ENCODE measurements around the gene RHBDD2.

DNA sequence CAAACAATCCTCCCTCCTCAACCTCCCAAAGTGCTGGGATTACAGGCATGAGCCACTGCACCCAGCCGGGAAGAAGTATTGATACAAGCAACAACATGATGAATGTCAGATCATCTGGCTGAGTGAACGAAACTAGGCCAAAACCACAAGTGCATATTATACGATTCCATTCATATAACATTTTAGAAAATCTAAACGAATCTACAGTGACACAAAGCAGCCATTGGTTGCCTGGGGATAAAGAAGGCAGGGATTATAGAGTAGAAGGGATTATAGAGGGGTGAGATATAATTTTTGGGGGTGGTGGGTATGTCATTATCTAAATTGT is 11.5 kb upstream of the RHBDD2 start:
- TF ChIP-seq, protein P1, sequence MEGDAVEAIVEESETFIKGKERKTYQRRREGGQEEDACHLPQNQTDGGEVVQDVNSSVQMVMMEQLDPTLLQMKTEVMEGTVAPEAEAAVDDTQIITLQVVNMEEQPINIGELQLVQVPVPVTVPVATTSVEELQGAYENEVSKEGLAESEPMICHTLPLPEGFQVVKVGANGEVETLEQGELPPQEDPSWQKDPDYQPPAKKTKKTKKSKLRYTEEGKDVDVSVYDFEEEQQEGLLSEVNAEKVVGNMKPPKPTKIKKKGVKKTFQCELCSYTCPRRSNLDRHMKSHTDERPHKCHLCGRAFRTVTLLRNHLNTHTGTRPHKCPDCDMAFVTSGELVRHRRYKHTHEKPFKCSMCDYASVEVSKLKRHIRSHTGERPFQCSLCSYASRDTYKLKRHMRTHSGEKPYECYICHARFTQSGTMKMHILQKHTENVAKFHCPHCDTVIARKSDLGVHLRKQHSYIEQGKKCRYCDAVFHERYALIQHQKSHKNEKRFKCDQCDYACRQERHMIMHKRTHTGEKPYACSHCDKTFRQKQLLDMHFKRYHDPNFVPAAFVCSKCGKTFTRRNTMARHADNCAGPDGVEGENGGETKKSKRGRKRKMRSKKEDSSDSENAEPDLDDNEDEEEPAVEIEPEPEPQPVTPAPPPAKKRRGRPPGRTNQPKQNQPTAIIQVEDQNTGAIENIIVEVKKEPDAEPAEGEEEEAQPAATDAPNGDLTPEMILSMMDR (IDR thresholded peaks at IDR 0.05), result no peak
- no peak for TF ChIP-seq POLR2A (IDR thresholded peaks at IDR 0.05)
